22Rv1 (cell line): ENCODE measurements around the gene COL4A3.

Experiments used
- CTCF ChIP-seq: fragments of 450-650 bp; IDR thresholded peaks from 2 replicates; pipeline ENCODE4 v1.5.1; 2017; ENCODE audit warnings: mild to moderate bottlenecking
- ZFX ChIP-seq: fragments of 450-650 bp; IDR thresholded peaks from 2 replicates; pipeline ENCODE4 v1.6.1; 2017; ENCODE audit warnings: antibody characterized with exemption, borderline replicate concordance

GRCh38 chr2:227152093-227152766 lies 12.2 kb upstream of the COL4A3 start:
- TF ChIP-seq CTCF (no peak), ZFX (no peak)
